GM23338 (cell line): ENCODE measurements around the gene RASA3.

ENCODE experiments used
- CREB1 ChIP-seq: fragments of 250-450 bp; sonication (Bioruptor Pico); IDR thresholded peaks from 2 replicates; pipeline ENCODE4 v1.5.0; 2020; ENCODE audit warnings: low read depth, mild to moderate bottlenecking, moderate library complexity
- CTCF ChIP-seq, 2 experiments: fragments of 200-600 bp in 1 of 2; sonication (generic) in 1 of 2; conservative IDR thresholded peaks; 2 replicates each; pipeline versions ENCODE4 v1.5.1 to v1.6.1; 2016 to 2017; ENCODE audit warnings: antibody characterized with exemption in 2 of 2, low read depth in 2 of 2, mild to moderate bottlenecking in 2 of 2, moderate library complexity in 1 of 2
- EZH2 ChIP-seq: fragments of 200-600 bp; sonication (generic); IDR thresholded peaks from one replicate; pipeline ENCODE4 v1.8.0; 2017; ENCODE audit warnings: antibody characterized with exemption, mild to moderate bottlenecking, low read depth; ENCODE audit not compliant: unreplicated experiment
- EZH2phosphoT487 ChIP-seq: fragments of 200-600 bp; sonication (generic); IDR thresholded peaks from one replicate; pipeline ENCODE4 v1.8.1; 2018; ENCODE audit warnings: antibody characterized with exemption; ENCODE audit not compliant: unreplicated experiment
- JUNB ChIP-seq: IDR thresholded peaks from one replicate; pipeline ENCODE4 v1.6.1; 2016; ENCODE audit warnings: antibody characterized with exemption; ENCODE audit not compliant: unreplicated experiment
- POLR2AphosphoS5 ChIP-seq: IDR thresholded peaks from 2 replicates; pipeline ENCODE4 v1.6.1; 2016; ENCODE audit warnings: antibody characterized with exemption, low read depth
- ZNF114 ChIP-seq: fragments of 250-450 bp; sonication (Bioruptor Pico); IDR thresholded peaks from 2 replicates; pipeline ENCODE4 v1.5.0; 2020; ENCODE audit warnings: mild to moderate bottlenecking, moderate library complexity
- ZNF331 ChIP-seq: fragments of 250-450 bp; sonication (Bioruptor Pico); IDR thresholded peaks from 2 replicates; pipeline ENCODE4 v1.5.0; 2020; ENCODE audit warnings: low read depth, mild to moderate bottlenecking, moderate library complexity
- TF ChIP-seq, protein P1 (sequence below): IDR thresholded peaks from one replicate; pipeline ENCODE4 v1.6.1; 2018; ENCODE audit warnings: antibody characterized with exemption; ENCODE audit not compliant: unreplicated experiment

- TF ChIP-seq POLR2AphosphoS5 = no peak
- no peak for TF ChIP-seq CTCF (conservative IDR thresholded peaks at IDR 0.05; ENCODE audit: low read depth in 2 of 2)
- TF ChIP-seq EZH2phosphoT487 = no peak
- no peak for TF ChIP-seq EZH2
- TF ChIP-seq CREB1 = no peak
- TF ChIP-seq, protein P1, sequence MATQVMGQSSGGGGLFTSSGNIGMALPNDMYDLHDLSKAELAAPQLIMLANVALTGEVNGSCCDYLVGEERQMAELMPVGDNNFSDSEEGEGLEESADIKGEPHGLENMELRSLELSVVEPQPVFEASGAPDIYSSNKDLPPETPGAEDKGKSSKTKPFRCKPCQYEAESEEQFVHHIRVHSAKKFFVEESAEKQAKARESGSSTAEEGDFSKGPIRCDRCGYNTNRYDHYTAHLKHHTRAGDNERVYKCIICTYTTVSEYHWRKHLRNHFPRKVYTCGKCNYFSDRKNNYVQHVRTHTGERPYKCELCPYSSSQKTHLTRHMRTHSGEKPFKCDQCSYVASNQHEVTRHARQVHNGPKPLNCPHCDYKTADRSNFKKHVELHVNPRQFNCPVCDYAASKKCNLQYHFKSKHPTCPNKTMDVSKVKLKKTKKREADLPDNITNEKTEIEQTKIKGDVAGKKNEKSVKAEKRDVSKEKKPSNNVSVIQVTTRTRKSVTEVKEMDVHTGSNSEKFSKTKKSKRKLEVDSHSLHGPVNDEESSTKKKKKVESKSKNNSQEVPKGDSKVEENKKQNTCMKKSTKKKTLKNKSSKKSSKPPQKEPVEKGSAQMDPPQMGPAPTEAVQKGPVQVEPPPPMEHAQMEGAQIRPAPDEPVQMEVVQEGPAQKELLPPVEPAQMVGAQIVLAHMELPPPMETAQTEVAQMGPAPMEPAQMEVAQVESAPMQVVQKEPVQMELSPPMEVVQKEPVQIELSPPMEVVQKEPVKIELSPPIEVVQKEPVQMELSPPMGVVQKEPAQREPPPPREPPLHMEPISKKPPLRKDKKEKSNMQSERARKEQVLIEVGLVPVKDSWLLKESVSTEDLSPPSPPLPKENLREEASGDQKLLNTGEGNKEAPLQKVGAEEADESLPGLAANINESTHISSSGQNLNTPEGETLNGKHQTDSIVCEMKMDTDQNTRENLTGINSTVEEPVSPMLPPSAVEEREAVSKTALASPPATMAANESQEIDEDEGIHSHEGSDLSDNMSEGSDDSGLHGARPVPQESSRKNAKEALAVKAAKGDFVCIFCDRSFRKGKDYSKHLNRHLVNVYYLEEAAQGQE = no peak
- no peak for TF ChIP-seq ZNF331
- TF ChIP-seq JUNB = no peak
- TF ChIP-seq ZNF114 (CRISPR knock-in tag) = no peak
Measured at GRCh38 chr13:114174529-114174961, 42.1 kb upstream of the RASA3 start.
